Effector CD8-positive, alpha-beta T cell (primary cell): ENCODE results near the gene LRP1B.

Experiments used
- DNase-seq: peaks from one replicate; lab custom pipeline; 2025; lab: John Stamatoyannopoulos, UW

LRP1B gene

DNA sequence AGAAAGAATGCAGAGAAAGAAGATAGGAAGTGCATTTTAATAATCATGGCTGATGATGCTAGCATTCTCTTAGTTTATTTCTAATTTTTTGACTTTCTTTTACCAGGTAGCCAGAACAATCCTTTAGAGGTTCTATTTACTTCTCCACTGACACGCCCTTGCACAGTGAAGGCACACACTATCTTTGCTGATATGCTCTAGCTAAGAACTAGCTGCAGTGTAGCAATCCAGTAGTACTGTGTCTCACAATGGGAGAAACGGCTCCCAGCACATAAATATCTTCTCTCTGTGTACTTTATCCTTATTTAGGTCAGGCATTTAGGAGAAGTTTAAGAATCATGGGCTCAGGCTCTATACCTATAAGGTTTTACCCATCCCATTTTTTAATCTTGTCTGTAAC lies 1005.4 kb downstream of the LRP1B start:
- no peak for DNase-seq

- DNase-seq = no peak
These were observed 1012.0 kb downstream of the LRP1B start for GRCh38 chr2:141118836-141119235.

DNA sequence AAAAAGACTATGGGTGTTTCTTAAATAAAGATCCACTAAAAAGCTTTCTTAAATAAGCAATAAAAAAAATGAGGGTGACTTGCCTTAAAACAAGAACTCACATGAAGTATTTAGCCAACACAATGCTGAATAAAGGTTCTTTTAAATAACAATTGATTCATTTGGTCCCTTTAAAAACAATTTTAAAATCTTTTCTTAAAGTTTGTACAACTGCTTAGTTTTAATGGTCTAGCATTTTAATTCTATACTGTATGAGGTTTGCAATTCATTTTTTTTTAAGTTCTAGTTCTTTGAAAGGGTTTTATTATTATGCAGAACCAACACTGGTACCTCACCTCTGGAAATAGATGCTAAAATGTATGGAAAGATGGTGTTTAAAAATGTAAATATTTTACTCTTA lies 1017.5 kb downstream of the LRP1B start:
- no peak for DNase-seq

DNA sequence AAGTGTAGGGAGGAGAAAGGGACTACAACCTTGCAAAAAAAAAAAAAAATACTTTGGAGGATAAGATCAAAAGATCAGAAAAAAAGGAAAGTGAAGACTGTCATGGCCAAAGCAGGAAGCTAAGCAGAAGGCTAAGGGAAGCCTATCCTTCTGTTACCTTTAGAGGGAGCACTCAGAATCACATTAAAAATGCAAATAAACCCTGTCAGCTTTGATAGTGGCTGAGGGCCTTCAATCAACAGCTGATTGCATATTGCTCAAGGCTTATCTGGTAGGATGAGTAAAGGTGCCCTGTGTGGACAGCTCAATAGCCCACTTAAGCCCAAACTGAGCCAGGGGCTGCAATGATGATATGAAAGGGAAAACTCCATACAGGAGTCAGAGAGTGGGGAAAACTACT lies 1021.2 kb downstream of the LRP1B start:
- DNase-seq = no peak

DNA sequence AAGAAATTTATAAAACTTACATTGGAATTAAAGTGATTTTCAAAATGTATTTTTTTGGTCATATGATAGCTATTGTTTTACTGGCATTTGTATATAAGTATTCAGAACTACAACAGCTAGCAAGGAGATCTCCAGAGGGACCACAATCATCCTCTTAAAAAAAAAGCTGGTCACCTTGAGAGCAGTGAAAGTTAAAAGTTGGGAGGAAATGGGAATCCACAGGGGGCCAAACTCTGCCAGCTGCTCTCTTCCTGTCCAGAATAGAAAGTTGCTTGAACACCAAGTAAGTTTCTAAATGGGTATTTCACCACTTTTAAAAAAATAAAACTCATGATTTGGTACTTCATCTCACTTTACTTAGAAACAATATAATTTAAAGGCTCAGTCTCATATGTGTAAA lies 1025.1 kb downstream of the LRP1B start:
- DNase-seq = no peak

GRCh38 chr2:141103216-141103615 lies 1027.6 kb downstream of the LRP1B start:
- no peak for DNase-seq

GRCh38 chr2:141079231-141079630 lies 1051.6 kb downstream of the LRP1B start:
- DNase-seq = no peak

- no peak for DNase-seq
These were observed 1055.1 kb downstream of the LRP1B start for GRCh38 chr2:141075753-141076152.

GRCh38 chr2:141068053-141068682 lies 1062.6 kb downstream of the LRP1B start:
- DNase-seq = no peak

GRCh38 chr2:141065042-141065441 lies 1065.8 kb downstream of the LRP1B start:
- no peak for DNase-seq

DNA sequence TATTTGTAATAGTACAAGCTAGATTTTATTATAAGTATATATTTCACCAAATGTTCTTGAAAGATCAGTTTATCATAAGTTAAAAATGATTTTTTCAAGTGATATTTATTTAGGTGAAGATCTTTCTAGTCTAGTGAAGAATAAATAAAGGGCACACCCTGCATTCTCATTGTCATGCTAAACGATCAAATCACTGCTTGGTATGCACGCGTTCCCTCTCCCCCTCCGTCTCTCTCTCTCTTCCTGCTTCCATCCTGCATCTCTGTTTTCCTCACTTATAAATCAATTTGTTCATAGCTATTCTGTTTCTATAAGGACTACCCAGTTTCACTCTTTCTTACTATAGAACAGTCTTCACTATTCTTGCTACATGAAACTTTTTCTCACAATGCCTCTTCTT lies 1067.4 kb downstream of the LRP1B start:
- no peak for DNase-seq

- no peak for DNase-seq
These were observed 1068.4 kb downstream of the LRP1B start for GRCh38 chr2:141062443-141062842.

DNA sequence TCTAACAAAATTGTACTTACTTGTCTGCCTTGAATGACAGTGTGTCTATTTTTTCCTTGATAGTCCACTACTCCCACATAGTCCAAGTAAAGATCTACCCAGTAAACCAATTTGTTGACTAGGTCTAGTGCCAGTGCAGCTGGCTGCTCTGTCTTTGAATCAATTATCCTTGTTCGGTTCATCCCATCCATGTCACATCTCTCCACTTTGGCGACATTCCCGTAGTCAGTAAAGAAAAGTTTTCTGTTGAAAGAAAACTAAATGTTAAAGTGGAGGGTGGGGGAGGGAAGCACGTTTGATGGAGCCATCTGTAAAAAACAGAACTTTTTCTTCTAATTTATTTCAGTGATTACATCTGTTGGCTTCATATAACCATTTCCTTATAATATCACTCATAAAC lies 1068.8 kb downstream of the LRP1B start:
- DNase-seq = no peak

DNA sequence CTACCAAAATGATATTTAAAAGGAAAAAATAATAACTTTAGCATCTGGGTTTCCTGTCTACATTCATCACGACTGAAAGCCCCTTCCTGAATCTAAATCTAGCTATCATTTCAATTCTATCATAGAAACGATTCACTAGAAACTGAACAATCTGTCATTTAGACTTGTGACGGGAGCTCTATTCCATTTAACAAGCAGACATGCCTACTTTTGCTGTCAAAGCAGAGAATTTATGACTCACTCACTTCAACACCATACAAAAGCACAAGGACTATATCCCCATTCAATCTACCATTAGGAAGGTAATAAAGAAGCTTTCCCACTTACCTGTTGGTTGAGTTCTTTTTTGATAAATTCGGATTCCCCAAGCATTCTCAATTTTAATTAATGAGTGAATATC lies 1072.3 kb downstream of the LRP1B start:
- DNase-seq = no peak

- no peak for DNase-seq
These were observed 1075.3 kb downstream of the LRP1B start for GRCh38 chr2:141055531-141055930.

DNA sequence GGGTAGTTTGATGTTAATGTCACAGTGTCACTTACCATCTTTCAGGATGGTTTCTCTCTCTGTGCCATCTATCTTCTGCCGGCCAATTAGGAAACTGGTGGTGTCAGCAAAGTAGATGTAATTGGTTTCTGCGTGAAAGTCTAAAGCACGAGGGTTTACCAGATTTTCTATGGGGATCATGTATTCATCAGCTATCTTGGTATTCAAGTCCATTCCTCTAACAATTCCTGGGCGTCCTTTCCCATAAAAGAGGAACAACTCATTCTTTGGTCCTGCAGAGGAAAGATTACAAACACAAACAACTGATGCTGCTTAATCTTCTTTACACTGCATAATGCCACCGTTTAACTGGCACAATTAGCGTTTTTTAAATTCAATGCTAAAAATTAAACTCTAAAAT lies 1081.9 kb downstream of the LRP1B start:
- no peak for DNase-seq

DNA sequence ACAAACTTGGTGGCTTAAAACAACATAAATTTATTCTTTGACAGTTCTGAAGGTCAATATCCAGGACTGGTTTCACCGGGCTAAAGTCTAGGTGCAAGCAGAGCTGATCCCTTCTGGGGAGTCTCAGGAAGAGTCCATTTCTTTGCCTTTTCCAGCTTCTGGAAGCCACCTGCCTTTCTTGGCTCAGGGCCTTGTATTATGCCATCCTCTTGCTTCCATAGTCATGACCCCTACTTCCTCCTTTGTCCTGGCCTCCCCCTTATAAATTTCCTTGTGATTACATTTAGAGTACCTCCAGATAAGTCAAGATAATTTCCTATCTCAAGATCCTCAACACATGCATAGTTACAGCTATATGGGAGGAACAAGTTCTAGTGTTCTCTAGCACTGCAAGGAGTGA lies 1089.5 kb downstream of the LRP1B start:
- DNase-seq = no peak

DNA sequence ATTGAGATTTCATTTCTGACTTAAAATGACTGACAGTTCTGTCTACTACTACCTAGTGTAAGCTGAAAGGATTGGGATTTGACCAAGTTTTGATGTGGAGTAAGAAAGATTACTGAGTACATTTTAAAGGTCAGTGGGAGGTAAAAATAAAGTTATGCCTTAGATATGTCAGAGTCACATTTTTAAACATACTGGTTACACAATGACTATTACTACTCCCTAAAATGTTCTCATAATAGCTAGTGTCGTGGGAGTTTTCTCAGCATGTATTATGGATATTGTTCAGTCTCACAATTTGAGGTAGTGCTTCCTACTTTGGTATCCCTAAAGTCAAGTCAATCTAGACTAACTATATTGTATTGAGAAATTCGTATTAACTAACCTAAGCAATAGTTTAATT lies 1092.5 kb downstream of the LRP1B start:
- DNase-seq = no peak

DNA sequence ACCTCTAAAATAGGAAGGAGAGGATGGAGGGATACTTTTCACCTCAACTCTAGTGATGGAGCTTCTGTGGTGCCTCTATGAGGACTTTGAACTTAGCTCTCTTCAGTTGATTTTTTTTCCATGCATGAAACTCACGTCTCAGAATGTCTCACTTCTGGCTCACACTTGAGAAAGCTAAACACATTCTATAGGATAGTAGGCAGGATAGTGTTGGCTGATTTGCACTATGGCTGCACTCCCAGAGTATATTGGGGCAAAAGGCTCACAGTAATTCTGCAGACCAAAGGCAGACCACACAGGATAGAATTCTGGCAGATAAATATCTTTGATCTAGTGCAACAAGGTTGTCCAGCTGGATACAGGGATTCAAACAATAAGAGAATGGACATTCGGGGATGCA lies 1093.5 kb downstream of the LRP1B start:
- no peak for DNase-seq

- DNase-seq = no peak
These were observed 1094.9 kb downstream of the LRP1B start for GRCh38 chr2:141035846-141036420.

DNA sequence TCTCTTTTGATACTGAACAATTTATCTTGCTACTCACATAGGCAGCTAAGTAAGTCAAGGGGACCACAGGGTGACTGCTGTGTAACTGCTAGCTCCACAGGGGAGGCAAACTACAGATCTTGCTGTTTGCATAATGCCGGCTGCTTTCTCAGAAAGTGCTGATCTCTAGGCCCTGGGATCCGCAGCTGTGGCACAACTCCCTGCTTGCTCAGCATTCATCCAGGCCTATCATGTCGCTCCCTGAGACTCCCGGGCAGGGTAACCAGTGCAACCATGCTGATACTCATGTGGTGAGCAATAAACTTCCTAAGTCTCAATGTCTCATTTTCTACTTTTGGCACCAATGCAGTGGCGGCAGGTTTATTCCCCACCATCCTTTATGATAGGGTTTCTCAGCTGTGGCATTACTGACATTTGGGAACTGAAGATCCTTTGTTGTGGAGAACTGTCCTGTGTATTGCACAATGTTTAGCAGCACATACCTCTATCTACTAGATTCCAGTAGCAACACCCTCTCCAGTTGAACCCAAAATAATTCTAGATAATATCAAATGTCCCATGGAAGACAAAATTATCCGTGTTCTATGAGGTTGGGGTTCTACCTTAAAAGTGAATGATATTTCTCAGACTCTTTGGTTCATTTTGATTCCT lies 1101.3 kb downstream of the LRP1B start:
- no peak for DNase-seq

DNA sequence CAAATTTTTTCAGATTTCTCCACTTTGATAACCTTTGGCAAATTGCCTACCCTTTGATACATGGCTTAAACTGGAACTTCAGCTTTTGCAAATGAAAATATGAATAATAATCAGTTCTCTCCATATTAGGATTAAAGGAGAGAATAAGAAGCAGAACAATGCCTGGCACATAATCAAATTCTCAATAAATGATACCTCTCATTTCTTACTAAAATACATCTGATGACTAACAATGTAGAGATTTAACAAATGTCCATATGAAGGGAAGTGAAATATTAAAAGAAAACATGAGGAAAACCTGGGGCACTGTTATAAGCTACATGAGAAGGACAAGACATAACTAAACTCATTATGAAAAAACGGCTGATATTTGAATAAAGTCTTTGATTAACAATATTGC lies 1103.6 kb downstream of the LRP1B start:
- no peak for DNase-seq

- DNase-seq = no peak
These were observed 1109.2 kb downstream of the LRP1B start for GRCh38 chr2:141021611-141022010.

GRCh38 chr2:141021109-141021508 lies 1109.7 kb downstream of the LRP1B start:
- no peak for DNase-seq
